Suprapubic skin (tissue), 4 donors: Measurements from ENCODE around the gene ROCK1. TPM values are rescaled to one million over a fixed set of nuclear protein-coding genes. Genes with fewer than 3 reads are reported as not detected.

ENCODE experiments used
- DNase-seq, 2 donors: peaks; one replicate each; pipeline ENCODE4 v3.0.0-alpha.2; 2019; ENCODE audit warnings: low spot score in 2 of 2
- H3K27ac ChIP-seq: fragments of 200-600 bp; sonication (generic); one replicate; pipeline ENCODE4 v1.5.1; 2019
- H3K27me3 ChIP-seq: fragments of 200-600 bp; sonication (generic); one replicate; pipeline ENCODE4 v1.5.1; 2019
- H3K36me3 ChIP-seq: fragments of 200-600 bp; sonication (generic); one replicate; pipeline ENCODE4 v1.5.1; 2019
- H3K4me1 ChIP-seq: fragments of 200-600 bp; sonication (generic); one replicate; pipeline ENCODE4 v1.5.1; 2019
- H3K4me3 ChIP-seq: fragments of 200-600 bp; sonication (generic); one replicate; pipeline ENCODE4 v1.5.1; 2019; ENCODE audit warnings: mild to moderate bottlenecking
- H3K9me3 ChIP-seq: fragments of 200-600 bp; sonication (generic); one replicate; pipeline ENCODE4 v1.5.1; 2019
- CTCF ChIP-seq, 2 donors: fragments of 200-600 bp in 1 of 2; fragments of 450-650 bp in 1 of 2; sonication (generic) in 1 of 2; IDR thresholded peaks; one replicate each; pipeline ENCODE4 v1.5.1; 2016 to 2019; ENCODE audit warnings: antibody characterized with exemption in 2 of 2, mild to moderate bottlenecking in 1 of 2, moderate library complexity in 1 of 2
- EP300 ChIP-seq: sonication (generic); formaldehyde crosslinking; IDR thresholded peaks from one replicate; pipeline ENCODE4 v1.6.1; 2017; ENCODE audit warnings: antibody characterized with exemption
- POLR2A ChIP-seq, 2 donors: fragments of 450-650 bp; IDR thresholded peaks; one replicate each; pipeline ENCODE4 v1.6.1; 2017; ENCODE audit warnings: antibody characterized with exemption in 2 of 2, mild to moderate bottlenecking in 2 of 2, moderate library complexity in 2 of 2
- POLR2AphosphoS5 ChIP-seq, 3 donors: sonication (generic); formaldehyde crosslinking; IDR thresholded peaks; one replicate each; pipeline ENCODE4 v1.6.1; 2017; ENCODE audit warnings: antibody characterized with exemption in 3 of 3
- WGBS: methylation state at CpG from one replicate; pipeline ENCODE4 v1.1.5; 2018; 5-methylcytosine and 5-hydroxymethylcytosine counted together
- total RNA-seq, 4 donors: library from RNA; depleted of rRNA; stranded (reverse); fragments of >200 nt; gene quantifications; one replicate each; pipeline ENCODE4 v1.1.0, GENCODE V29; 2016

Gene ROCK1
- total RNA-seq, 4 donors from 2014 or later: 11.6 to 51.9 (median 26.2) TPM

DNA sequence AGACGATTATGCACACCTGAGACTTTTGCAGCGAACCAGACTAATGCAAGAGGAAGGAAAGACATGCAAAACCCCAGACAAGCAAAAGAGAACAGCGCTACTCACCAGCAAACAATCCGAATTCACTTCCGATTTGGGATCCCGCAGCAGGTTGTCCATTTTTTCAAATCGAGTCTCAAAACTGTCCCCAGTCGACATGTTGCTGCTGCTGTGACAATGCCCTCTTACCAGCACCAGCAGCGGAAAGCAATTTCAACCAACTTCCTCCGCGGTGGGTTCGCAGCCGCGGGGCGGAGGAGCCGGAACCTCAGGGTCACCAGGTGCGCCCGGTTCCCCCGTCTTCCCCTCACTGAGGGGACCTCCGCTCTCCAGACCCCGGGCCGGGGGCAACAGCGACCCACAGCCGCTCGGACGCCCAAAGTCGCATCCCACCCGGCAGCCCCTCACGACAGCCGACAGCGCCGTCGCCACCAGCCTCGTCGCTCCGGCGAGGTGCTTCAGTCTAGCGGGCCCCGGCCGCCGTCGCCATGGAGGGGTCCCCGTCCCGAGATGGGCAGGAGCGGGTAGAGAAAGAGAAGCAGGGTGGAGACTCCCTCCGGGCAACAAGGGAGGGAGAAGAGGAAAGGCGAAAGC is 784 bp downstream of the ROCK1 start:
- 1% methylated on average over 33 of the region's 47 CpGs for WGBS
- peaks cover 46% of the 10 kb centered on the region for H3K4me1 ChIP-seq

DNA sequence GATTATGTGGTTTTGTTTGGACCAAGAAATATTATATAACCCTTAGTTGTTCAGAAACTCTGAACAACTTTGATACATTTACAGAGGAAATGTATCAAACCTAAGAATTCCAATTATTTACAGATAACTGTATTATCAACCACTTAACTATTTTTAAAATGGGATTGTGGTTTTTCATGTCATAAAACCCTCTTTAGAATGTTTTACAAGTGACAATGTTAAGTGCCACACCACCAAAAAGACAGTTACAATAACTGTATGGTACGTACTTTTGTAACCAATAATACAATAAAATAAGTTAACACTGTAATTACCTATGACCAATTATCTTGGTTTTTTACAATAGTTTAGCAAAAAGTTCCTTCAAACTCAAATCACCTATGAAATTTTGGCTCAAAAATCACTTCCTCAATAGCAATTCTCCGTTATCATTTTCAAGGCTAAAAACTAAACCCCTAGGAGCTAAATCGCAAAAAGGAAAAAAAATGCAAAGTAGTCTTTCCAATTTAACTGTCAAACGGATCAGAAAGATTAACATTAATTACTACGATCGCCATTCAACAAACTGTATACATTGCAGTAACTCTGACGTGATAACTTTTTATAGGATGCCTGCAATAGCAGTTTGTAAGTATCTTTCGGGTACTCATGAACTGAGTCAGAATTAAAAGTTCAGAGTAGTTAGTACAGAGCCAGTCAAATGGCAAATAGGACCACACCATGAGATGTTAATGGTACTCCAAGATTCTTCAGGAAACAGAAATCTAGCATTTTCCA is 1.5 kb downstream of the ROCK1 start:
- Histone ChIP-seq H3K4me1 (peaks cover 53% of the 10 kb centered on the region), H3K27me3 (no peaks in the 10 kb centered on the region), H3K9me3 (no peaks in the 10 kb centered on the region), H3K4me3 (peak overlapping the region; percentile 93), H3K36me3 (no peaks in the 10 kb centered on the region), H3K27ac (peak overlapping the region; percentile 96)
- under 1% methylated on average over 8 of the region's 8 CpGs for WGBS
- DNase-seq: no peak
- TF ChIP-seq POLR2AphosphoS5 (IDR thresholded peaks at IDR 0.05) (no peak), POLR2A (IDR thresholded peaks at IDR 0.05) (no peak), EP300 (no peak), CTCF (IDR thresholded peaks at IDR 0.05) (no peak)

More for the DNA sequence above, 784 bp downstream of the ROCK1 start:
- DNase-seq: peak in 1 of 2 donors; percentile 84
- peak overlapping the region; percentile 93 for H3K4me3 ChIP-seq
- peak overlapping the region; percentile 96 for H3K27ac ChIP-seq
- no peaks in the 10 kb centered on the region for H3K27me3 ChIP-seq
- no peaks in the 10 kb centered on the region for H3K36me3 ChIP-seq
- TF ChIP-seq EP300 (no peak), POLR2A (IDR thresholded peaks at IDR 0.05) (no peak), CTCF (IDR thresholded peaks at IDR 0.05) (no peak), POLR2AphosphoS5 (IDR thresholded peaks at IDR 0.05) (no peak)
- H3K9me3 ChIP-seq: no peaks in the 10 kb centered on the region

DNA sequence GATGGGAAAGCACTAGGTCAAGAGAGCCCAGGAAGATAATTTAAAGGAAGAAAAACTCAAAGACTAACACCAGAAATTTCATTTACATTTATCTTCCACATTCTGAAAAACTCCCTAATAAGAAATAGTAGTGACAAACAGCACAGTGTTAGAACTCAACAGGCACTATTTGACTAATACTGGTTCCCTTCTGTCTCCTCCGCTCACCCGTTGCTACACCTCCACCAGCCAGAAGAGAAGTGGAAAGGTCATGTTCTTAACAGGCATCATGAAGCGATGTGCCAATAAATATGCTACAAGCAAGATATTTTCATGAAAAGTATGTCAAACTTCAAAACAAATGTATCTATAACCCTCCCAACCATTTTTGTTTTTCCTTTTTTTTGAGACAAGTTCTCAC is 5.7 kb downstream of the ROCK1 start:
- peaks cover 53% of the 10 kb centered on the region for H3K4me1 ChIP-seq
- DNase-seq: no peak
- 78% methylated on average over 3 of the region's 3 CpGs for WGBS
- H3K9me3 ChIP-seq: no peaks in the 10 kb centered on the region
- no peaks in the 10 kb centered on the region for H3K36me3 ChIP-seq
- no peaks in the 10 kb centered on the region for H3K27me3 ChIP-seq
- H3K27ac ChIP-seq: no peak overlapping the region
- H3K4me3 ChIP-seq: no peak overlapping the region
- TF ChIP-seq EP300 (no peak), POLR2A (IDR thresholded peaks at IDR 0.05) (no peak), POLR2AphosphoS5 (IDR thresholded peaks at IDR 0.05) (no peak), CTCF (IDR thresholded peaks at IDR 0.05) (no peak)

- DNase-seq: no peak
- peaks cover 37% of the 10 kb centered on the region for H3K4me1 ChIP-seq
- no peak overlapping the region for H3K4me3 ChIP-seq
- H3K27me3 ChIP-seq: no peaks in the 10 kb centered on the region
- 83% methylated on average over 2 of the region's 2 CpGs for WGBS
- H3K36me3 ChIP-seq: no peaks in the 10 kb centered on the region
- H3K9me3 ChIP-seq: no peaks in the 10 kb centered on the region
- no peak overlapping the region for H3K27ac ChIP-seq
- no peak for TF ChIP-seq POLR2AphosphoS5 (IDR thresholded peaks at IDR 0.05)
- no peak for TF ChIP-seq CTCF (IDR thresholded peaks at IDR 0.05)
- no peak for TF ChIP-seq EP300
- TF ChIP-seq POLR2A (IDR thresholded peaks at IDR 0.05): no peak
Measured at GRCh38 chr18:21101172-21101571, 10.4 kb downstream of the ROCK1 start.

- TF ChIP-seq CTCF (IDR thresholded peaks at IDR 0.05) (no peak), POLR2AphosphoS5 (IDR thresholded peaks at IDR 0.05) (no peak), POLR2A (IDR thresholded peaks at IDR 0.05) (no peak), EP300 (no peak)
- Histone ChIP-seq H3K9me3 (no peaks in the 10 kb centered on the region), H3K4me1 (peaks cover 32% of the 10 kb centered on the region), H3K4me3 (no peak overlapping the region), H3K27ac (no peak overlapping the region), H3K27me3 (no peaks in the 10 kb centered on the region), H3K36me3 (no peaks in the 10 kb centered on the region)
- 74% methylated on average over 2 of the region's 2 CpGs for WGBS
- DNase-seq: no peak
Measured at GRCh38 chr18:21100678-21101077, 10.9 kb downstream of the ROCK1 start.
